Frontal cortex (tissue), 4 donors: ENCODE results near the gene ITIH5. TPM values are rescaled to one million over a fixed set of nuclear protein-coding genes. Genes with fewer than 3 reads are reported as not detected.

Experiments
- DNase-seq, 2 donors: peaks; one replicate each; pipeline ENCODE4 v3.0.0; 2012; ENCODE audit warnings: low spot score in 2 of 2
- FAIRE-seq: peaks from 2 replicates; lab custom pipeline; 2012; peaks lifted over from hg19 to GRCh38; lab: Jason Lieb, UNC
- total RNA-seq: library from RNA; depleted of rRNA; stranded (reverse); fragments of >200 nt; gene quantifications from one replicate; pipeline ENCODE4 v1.2.3, GENCODE V29; 2014
- donor health status: control.
- donor health status: control.
- donor health status: control.

ITIH5 gene
- total RNA-seq, 1 donor from 2014 or later = 14.7 TPM

- FAIRE-seq (no peak), DNase-seq (no peak)
Observed at GRCh38 chr10:7533657-7534479, 132.9 kb downstream of the ITIH5 start.

GRCh38 chr10:7532723-7533498 is 133.9 kb downstream of the ITIH5 start:
- no peak for DNase-seq
- FAIRE-seq = no peak

- no peak for FAIRE-seq
- DNase-seq = no peak
Observed at GRCh38 chr10:7529638-7530037, 137.1 kb downstream of the ITIH5 start.

GRCh38 chr10:7527468-7527867 is 139.3 kb downstream of the ITIH5 start:
- no peak for DNase-seq
- no peak for FAIRE-seq

GRCh38 chr10:7526017-7526400 is 140.8 kb downstream of the ITIH5 start:
- no peak for FAIRE-seq

GRCh38 chr10:7525314-7526016 is 141.3 kb downstream of the ITIH5 start:
- peak; percentile 82 to 86 for DNase-seq
- FAIRE-seq = peak; percentile 97

More at GRCh38 chr10:7526017-7526400, 140.8 kb downstream of the ITIH5 start:
- DNase-seq = no peak

GRCh38 chr10:7523656-7524055 is 143.1 kb downstream of the ITIH5 start:
- FAIRE-seq (no peak), DNase-seq (no peak)

GRCh38 chr10:7520507-7521485 is 146.0 kb downstream of the ITIH5 start:
- no peak for DNase-seq
- FAIRE-seq = no peak

- DNase-seq (no peak), FAIRE-seq (no peak)
Observed at GRCh38 chr10:7519351-7519750, 147.4 kb downstream of the ITIH5 start.

GRCh38 chr10:7518693-7519092 is 148.1 kb downstream of the ITIH5 start:
- DNase-seq (no peak), FAIRE-seq (no peak)

- FAIRE-seq (no peak), DNase-seq (no peak)
Observed at GRCh38 chr10:7515439-7515838, 151.3 kb downstream of the ITIH5 start.

GRCh38 chr10:7513936-7514335 is 152.8 kb downstream of the ITIH5 start:
- FAIRE-seq (no peak), DNase-seq (no peak)

GRCh38 chr10:7513455-7513854 is 153.3 kb downstream of the ITIH5 start:
- DNase-seq (no peak), FAIRE-seq (no peak)

- no peak for FAIRE-seq
- no peak for DNase-seq
Observed at GRCh38 chr10:7512487-7512886, 154.3 kb downstream of the ITIH5 start.

GRCh38 chr10:7511612-7512011 is 155.2 kb downstream of the ITIH5 start:
- FAIRE-seq = no peak

More at GRCh38 chr10:7511612-7512011, 155.2 kb downstream of the ITIH5 start:
- DNase-seq = no peak
